ENCODE measurements around the gene FOXK1.

GRCh38 chr7:4633012-4633411, 49.1 kb upstream of the FOXK1 start:
- no peak for TF ChIP-seq CTCF (IDR thresholded peaks at IDR 0.05)
- TF ChIP-seq POLR2A (IDR thresholded peaks at IDR 0.05), result no peak
- TF ChIP-seq EP300 (IDR thresholded peaks at IDR 0.05), result no peak

Data from ovary (tissue), 3 donors.